Femur (tissue), 1 donor: ENCODE data around the gene AGBL4.

Experiments used
- DNase-seq: peaks from one replicate; pipeline ENCODE4 v3.0.0-alpha.2; 2017

The AGBL4 gene

GRCh38 chr1:49686107-49686506, 337.6 kb downstream of the AGBL4 start:
- no peak for DNase-seq

- DNase-seq, result no peak
Measured at GRCh38 chr1:49677706-49678105, 346.0 kb downstream of the AGBL4 start.

GRCh38 chr1:49651136-49651535, 372.6 kb downstream of the AGBL4 start:
- no peak for DNase-seq

- DNase-seq, result no peak
Measured at GRCh38 chr1:49630156-49630555, 393.6 kb downstream of the AGBL4 start.

- DNase-seq, result no peak
Measured at GRCh38 chr1:49627781-49628180, 396.0 kb downstream of the AGBL4 start.

- DNase-seq, result no peak
Measured at GRCh38 chr1:49626472-49626871, 397.3 kb downstream of the AGBL4 start.

- no peak for DNase-seq
Measured at GRCh38 chr1:49622877-49623276, 400.9 kb downstream of the AGBL4 start.

GRCh38 chr1:49606082-49606481, 417.7 kb downstream of the AGBL4 start:
- no peak for DNase-seq

- no peak for DNase-seq
Measured at GRCh38 chr1:49597436-49597835, 426.3 kb downstream of the AGBL4 start.

- DNase-seq, result no peak
Measured at GRCh38 chr1:49576327-49576901, 447.3 kb downstream of the AGBL4 start.

- no peak for DNase-seq
Measured at GRCh38 chr1:49556676-49557234, 467.0 kb downstream of the AGBL4 start.

- DNase-seq, result no peak
Measured at GRCh38 chr1:49552101-49552500, 471.7 kb downstream of the AGBL4 start.

- DNase-seq, result no peak
Measured at GRCh38 chr1:49544615-49545014, 479.1 kb downstream of the AGBL4 start.

GRCh38 chr1:49541096-49541752, 482.5 kb downstream of the AGBL4 start:
- no peak for DNase-seq

- no peak for DNase-seq
Measured at GRCh38 chr1:49527606-49528305, 496.0 kb downstream of the AGBL4 start.

GRCh38 chr1:49526672-49527071, 497.1 kb downstream of the AGBL4 start:
- no peak for DNase-seq

- no peak for DNase-seq
Measured at GRCh38 chr1:49523764-49524163, 500.0 kb downstream of the AGBL4 start.

GRCh38 chr1:49466961-49467360, 556.8 kb downstream of the AGBL4 start:
- no peak for DNase-seq

- no peak for DNase-seq
Measured at GRCh38 chr1:49465486-49466185, 558.1 kb downstream of the AGBL4 start.

- DNase-seq, result no peak
Measured at GRCh38 chr1:49448200-49448599, 575.6 kb downstream of the AGBL4 start.

GRCh38 chr1:49436865-49437264, 586.9 kb downstream of the AGBL4 start:
- no peak for DNase-seq

GRCh38 chr1:49435291-49435690, 588.5 kb downstream of the AGBL4 start:
- no peak for DNase-seq

GRCh38 chr1:49424782-49425181, 599.0 kb downstream of the AGBL4 start:
- no peak for DNase-seq
